HG03095 (cell line): ENCODE measurements around the gene MMRN1.

Source experiments
- ATAC-seq: cut with Tn5 transposase; IDR thresholded peaks from one replicate; pipeline ENCODE4 v1.9.1; 2021; ENCODE audit warnings: moderate library complexity; ENCODE audit not compliant: unreplicated experiment

Gene MMRN1, protein sequence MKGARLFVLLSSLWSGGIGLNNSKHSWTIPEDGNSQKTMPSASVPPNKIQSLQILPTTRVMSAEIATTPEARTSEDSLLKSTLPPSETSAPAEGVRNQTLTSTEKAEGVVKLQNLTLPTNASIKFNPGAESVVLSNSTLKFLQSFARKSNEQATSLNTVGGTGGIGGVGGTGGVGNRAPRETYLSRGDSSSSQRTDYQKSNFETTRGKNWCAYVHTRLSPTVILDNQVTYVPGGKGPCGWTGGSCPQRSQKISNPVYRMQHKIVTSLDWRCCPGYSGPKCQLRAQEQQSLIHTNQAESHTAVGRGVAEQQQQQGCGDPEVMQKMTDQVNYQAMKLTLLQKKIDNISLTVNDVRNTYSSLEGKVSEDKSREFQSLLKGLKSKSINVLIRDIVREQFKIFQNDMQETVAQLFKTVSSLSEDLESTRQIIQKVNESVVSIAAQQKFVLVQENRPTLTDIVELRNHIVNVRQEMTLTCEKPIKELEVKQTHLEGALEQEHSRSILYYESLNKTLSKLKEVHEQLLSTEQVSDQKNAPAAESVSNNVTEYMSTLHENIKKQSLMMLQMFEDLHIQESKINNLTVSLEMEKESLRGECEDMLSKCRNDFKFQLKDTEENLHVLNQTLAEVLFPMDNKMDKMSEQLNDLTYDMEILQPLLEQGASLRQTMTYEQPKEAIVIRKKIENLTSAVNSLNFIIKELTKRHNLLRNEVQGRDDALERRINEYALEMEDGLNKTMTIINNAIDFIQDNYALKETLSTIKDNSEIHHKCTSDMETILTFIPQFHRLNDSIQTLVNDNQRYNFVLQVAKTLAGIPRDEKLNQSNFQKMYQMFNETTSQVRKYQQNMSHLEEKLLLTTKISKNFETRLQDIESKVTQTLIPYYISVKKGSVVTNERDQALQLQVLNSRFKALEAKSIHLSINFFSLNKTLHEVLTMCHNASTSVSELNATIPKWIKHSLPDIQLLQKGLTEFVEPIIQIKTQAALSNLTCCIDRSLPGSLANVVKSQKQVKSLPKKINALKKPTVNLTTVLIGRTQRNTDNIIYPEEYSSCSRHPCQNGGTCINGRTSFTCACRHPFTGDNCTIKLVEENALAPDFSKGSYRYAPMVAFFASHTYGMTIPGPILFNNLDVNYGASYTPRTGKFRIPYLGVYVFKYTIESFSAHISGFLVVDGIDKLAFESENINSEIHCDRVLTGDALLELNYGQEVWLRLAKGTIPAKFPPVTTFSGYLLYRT

DNA sequence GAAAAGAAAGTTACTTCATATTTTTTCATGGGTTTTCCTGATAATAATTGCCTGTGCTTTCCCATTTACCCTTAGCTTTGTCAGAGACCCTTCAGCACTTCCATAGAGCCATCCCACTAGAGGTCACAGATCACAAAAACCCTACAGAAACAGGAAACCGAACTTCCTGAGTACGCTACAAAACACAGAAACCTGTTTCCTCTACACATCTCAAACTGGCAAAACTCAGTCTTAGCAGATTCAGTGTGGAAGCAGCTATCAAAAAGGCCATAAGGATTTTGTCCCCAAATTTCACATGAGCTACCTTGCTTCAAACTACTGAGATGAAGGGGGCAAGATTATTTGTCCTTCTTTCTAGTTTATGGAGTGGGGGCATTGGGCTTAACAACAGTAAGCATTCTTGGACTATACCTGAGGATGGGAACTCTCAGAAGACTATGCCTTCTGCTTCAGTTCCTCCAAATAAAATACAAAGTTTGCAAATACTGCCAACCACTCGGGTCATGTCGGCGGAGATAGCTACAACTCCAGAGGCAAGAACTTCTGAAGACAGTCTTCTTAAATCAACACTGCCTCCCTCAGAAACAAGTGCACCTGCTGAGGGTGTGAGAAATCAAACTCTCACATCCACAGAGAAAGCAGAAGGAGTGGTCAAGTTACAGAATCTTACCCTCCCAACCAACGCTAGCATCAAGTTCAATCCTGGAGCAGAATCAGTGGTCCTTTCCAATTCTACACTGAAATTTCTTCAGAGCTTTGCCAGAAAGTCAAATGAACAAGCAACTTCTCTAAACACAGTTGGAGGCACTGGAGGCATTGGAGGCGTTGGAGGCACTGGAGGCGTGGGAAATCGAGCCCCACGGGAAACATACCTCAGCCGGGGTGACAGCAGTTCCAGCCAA, at the start of gene MMRN1:
MMRN1 (plus strand) TSS at position 206 of the 902 bp plus-strand sequence; CDS start at position 324, 118 bp downstream.
- peak; percentile 67 for ATAC-seq

DNA sequence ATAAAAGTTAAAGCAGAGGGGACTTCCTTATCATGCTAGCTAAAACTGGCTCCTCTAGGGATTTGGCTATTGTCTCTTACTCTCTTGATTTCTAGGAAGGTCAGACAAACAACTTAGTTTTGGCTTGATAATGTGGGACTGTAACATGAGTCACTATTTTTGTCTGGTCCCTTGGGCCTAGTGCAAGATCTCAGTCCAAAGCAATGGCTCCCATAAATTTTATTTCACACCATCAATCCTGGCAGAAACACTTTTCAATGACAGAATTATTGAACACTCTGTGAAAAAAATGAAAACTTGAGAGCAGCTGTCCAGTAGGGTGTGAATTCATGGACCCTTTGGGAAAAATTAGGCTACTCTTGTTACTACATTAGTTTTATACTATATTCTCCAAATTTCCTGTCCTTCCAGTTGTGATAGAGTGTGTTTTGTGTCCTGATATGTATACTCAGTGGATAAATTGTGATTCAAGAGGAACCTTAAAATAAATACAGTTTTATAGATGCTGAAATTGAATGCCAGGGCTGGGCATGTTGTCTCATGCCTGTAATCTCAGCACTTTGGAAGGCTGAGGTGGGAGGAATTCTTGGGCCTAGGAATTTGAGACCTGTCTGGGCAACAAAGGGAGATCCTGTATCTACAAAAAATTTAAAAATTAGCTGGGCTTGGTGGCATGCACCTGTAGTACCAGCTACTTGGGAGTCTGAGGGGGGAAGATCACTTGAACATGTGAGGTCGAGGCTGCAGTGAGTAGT, 46.9 kb upstream of the MMRN1 start:
- ATAC-seq = no peak

DNA sequence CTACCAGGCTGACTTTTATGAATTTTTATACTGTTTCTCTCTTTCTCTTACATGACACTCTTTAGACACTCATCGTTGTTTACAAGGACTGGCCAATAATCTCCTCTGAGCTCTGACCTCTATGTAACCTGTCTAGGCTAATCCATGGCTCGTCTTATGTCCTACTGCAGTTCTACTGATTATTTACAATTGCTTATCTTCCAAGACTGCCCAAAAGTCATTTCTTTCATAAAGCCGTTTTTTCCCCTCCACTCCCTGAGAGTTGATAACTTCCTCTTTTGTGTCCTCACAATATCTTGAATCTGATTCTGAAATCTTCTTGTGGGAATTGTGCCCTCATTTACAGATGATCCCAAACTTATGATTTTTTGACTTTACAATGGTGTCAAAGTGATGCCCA, 39.4 kb upstream of the MMRN1 start:
- ATAC-seq = no peak

DNA sequence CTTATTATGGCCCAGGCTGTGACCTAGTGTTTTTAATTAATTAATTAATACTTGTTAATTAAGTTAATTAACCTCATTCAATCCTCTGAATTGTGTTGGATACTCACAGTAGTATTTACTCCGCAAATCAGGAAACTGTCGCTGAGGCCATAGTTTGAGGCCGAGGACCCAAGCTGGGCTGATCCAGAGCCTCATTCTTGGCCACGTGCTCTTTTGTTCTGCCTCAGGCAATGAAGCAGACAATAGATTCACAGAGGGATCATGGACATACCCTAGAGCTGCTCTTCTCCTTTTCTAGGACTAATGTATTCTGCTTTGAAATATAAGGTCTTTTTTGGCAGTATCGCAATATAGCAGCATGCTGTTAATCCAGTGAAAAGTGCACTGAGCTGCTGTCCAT, 33.7 kb upstream of the MMRN1 start:
- ATAC-seq = no peak

DNA sequence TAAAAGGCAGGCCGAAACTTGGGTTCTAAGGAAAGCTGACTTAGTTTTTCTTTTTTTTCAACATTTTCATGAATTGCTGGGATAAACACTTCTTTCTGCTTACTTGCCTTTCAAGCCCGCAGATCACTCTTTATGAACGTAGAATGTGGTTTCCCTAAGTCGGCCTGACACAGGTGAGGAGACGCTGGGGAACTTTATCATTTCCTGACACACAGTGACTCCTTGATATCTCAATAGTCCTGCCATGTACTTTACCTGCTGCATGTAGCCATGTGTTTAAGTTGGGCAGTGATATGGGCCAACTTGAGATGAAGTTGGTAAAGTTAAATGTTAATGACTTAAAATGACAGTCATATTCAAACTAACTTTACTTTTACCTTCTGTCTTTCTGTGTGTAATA, 31.1 kb upstream of the MMRN1 start:
- ATAC-seq = no peak

DNA sequence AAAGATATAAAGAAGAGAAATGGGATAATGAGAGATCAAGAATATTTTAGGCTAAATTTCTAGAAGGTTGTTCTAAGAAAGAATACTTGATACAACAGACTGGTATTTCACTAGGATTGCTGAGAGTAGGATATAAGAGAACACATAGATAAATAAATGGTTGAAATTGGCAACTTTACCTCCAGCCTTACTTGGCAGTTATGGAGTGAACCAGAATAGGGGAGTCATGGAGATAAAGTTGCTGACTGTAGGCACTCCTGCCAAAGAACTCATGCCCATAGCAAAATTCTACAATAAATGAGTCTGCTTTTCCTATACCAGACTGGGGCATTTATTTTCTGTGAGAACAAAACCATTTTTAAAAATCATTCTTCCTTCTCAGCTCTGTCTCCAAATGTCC, 26.4 kb upstream of the MMRN1 start:
- ATAC-seq = no peak

DNA sequence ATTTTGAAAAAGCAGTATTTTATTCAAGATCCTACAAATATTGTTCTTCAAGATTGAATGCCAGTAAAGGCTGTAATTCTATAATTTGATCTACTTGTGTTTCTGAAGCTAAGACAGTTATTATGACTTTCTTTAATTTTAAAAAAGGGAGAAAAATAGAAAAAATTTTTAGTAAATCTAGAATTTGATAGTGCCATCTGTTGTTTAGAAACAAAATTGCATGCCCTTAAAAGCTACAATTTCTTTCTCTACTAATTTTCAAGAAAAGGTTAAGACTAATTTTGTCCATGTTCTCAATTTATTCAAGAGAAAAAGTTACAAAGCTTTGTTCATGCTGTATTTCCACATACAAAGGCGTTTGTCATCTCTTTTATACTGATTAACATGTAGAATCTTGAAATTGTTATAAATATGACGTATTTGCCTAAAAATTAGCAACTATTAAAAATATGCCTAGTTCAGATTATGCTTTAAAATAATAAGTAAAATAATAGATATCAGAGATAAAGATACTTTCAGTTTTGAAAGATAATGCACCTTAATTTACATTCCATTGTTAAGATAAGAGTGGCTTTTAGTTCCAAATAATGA, 25.6 kb upstream of the MMRN1 start:
- ATAC-seq = no peak

DNA sequence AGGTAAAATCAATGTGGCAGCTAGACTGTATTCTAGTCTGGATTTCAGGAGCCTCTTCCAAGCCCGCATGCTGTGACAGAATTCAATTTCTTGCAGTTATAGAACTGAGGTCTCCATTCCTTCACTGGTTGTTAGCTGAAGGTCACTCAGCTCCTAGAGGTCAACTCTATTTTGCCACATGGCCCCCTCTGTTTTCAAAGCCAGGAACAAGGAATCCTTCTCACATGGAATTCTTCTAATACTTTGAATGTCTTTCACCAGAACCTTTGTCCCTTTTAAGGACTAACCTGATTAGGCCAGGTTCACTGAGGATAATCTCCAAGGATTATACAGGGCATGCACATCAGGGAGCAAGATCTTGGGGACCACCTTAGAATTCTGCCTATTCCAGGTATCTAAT, 23.4 kb upstream of the MMRN1 start:
- ATAC-seq = no peak

DNA sequence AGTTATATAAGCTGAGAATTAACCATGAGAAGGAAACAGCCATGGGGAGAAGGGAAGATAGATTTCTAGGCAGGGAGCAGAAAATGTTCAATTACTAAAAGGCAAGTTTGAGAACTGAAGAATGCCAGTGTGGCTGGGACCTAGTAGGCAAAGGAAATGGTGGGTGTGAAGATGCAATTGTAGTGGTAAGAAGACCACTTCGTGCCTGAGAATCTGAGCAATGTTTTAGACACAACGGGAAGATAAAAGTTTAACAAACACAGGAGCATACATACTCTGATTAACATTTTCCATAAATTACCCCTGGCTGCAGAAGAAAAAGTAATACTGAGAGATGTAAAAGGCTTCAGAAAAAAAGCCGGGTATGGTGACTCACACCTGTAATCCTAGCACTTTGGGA, 18.1 kb upstream of the MMRN1 start:
- ATAC-seq = no peak

DNA sequence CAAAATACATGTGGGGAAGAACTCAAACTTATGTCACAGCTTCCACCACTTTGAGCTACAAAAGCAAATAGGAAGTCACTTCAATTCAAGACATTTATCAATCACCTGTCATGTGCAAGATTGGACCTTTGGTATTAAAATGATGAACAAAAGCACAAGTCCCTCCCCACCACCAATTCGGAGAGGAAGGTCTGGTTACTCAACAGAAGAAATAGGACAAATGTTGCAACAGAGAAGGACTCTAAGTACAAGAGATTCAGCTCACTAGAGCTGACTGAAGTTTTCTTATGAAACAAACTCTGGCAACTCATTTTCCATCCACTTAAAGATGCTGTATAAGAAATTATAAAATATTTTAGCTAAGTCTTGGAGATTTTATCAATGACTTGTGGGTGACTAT, 16.0 kb upstream of the MMRN1 start:
- no peak for ATAC-seq

DNA sequence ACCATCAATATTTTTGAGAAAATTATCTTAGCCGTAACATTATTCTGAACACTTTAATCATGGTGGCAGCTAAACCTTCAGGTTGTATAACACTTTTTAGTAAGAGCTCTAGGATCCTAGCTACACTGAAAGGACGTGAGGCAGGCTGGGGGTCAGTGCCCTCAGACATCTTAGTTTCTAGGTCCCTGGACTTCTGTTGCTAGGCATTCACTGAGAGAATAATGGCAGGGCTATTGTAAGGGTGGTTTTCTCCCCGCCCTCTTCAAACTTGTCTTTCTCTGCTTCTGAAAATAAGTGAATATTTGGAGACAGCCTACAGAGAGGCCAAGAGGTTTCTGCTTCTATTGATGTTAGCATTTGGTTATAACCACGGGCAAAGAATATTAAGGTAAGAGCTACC, 15.4 kb upstream of the MMRN1 start:
- no peak for ATAC-seq

DNA sequence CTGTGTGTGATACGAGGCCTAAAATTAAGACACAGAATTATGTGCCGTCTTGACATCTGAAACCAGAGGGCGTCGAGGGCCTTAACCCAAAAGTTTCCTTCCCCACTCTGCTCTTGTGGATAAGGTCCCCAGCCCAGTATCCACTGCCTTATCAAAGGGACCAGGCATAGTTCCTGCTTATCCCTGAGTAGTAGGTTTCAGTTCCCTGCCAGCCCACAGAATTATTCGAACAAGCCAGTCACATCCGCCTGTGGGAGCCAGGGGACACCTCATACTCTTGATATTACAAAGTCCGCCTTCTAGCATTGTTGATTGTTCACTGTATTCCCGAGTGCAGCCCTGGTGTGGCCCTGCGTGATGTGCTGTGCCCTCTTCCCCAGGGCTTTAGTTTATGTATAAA, 5.4 kb upstream of the MMRN1 start:
- no peak for ATAC-seq

DNA sequence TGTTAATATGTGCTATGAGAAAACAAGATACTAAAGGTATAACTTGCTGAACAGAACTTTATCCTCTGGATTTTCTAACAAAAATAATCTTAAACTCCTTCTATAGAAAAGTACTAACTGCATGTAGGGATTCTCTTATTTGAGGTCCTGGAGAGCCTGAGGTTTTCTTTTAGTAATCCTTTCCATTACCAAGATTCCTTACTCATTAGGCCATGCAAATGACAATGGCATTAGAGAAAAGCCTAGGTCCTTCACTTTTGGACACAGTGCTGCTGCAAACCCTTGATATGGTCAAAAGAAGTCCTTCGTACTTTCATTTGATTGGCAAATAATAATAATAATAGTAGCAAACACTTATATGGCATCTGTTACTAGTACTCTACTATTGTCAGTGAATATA, 3.2 kb downstream of the MMRN1 start:
- ATAC-seq = no peak

DNA sequence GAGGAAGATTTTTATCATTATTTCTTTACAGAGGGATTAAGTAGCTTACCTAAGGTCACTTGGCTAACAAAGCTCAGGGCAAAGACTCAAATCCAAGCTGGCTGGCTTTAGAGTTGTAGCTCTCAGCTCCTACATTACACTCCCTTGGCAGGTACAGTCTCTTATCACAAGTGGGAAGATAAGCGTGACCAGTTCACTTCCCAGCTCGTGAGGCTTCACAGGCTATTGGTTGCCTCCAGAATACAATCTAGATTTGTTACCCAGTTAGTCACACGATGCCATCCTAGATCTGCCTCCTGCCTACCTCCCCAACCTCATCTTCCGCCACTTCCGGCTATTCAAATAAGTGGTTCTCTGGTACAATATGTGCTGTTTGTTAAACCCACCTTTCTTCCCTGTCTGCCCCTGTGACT, 3.7 kb downstream of the MMRN1 start:
- ATAC-seq = no peak

DNA sequence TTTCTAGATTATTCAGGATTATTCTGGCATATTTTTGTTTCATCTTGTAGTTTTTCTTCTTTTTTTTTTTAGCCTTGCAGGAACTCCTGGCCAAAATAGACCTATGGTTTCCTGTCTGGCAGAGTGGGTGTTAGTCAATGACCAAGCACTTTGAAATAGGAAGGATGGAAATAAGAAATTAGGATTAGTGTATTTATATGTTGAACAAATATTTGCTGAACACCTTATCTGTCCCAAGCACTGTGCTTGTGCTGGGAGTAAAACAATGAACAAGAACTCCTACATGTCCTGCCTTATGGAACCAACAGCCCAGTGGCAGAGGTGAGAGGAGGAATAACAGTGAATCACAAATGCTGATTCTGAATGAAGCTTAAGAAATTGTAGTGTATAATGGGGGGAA, 4.5 kb downstream of the MMRN1 start:
- ATAC-seq = no peak

DNA sequence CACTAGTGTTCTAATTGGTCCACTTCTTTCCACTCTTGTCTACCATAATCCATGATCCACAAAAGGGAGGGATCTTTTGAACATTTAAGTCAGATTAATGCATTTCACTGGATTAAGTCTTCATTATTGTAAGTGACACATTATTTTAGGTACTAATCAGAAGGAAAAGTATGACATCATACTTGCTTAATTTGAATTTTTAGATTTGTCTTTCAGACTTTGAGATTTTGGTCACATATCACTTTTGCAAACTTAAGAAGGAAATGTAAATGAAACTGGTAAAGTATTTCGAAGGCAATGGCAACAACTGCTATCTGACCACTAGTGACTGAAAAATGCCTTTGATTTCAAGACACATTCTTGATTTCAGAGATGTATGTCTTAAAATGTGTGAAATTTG, 5.2 kb downstream of the MMRN1 start:
- no peak for ATAC-seq

DNA sequence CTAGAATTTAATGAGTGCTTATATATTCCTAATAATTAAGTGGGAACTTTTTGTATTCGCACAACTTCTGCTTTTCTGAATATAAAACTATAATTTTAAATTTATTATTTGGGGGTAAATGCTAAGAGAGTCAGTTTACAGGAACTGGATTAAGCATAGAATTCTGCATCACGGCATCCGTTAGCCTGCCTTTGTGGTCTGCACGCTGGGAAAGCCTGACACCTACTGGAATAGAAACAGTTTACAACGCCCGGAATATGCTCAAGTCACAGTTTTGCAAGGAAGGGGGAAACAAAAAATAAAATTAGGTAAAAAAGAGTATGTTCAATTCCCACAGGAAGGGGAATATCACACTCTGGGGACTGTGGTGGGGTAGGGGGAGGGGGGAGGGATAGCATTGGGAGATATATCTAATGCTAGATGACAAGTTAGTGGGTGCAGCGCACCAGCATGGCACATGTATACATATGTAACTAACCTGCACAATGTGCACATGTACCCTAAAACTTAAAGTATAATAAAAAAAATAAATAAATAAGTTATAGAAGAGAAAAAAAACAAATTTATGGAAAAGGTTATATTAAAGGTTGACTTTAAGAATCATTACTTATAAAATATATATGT, 7.3 kb downstream of the MMRN1 start:
- ATAC-seq = peak; percentile 79

DNA sequence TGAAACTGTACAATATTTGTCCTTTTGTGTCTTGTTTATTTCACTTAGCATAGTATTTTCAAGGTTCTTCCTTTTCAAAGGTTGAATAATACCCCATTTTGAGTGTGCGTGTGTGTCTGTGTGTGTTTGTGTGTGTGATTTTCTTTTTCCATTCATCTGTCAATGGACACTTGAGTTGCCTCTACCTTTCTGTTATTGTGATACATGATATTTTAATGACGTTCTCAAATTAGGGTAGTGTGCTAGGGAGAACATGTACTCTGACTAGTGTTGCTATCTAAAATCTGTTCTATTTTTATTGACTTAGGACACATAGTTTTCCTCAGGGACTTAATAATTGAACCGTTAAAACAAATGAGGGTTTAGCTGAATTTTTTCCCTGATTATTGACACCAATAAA, 9.9 kb downstream of the MMRN1 start:
- ATAC-seq = no peak

DNA sequence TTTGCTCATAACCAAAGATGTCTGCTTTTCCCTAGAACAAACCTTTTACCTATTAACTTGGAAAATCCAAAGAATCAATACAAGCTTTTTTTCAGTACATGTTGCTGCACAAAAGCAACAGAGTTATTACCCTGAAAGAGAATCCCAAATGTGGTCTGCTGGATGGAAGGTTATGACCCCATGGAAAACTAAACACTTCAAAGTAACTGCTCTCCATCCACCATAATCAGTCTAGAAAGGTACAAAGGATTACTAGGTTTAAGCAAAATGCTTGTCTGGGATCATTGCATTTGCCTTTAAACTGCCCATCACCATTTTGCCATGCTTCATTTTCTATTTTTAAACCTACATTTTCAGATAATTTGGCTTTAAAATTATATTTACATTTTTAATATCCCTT, 11.7 kb downstream of the MMRN1 start:
- ATAC-seq = no peak
